GM10248 (cell line): ENCODE results near the gene XPNPEP1.

Experiments
- CTCF ChIA-PET: fragments of 300-600 bp; sonication (Branson Sonifier 250); formaldehyde crosslinking; extraction: SDS; loops from one replicate; lab custom pipeline; 2021; ENCODE audit warnings: antibody characterized with exemption; lab: Yijun Ruan, JAX
- POLR2A ChIA-PET: fragments of 350-650 bp; sonication (Branson Sonifier 250); formaldehyde crosslinking; extraction: SDS; loops from one replicate; lab custom pipeline; 2020; ENCODE audit warnings: antibody characterized with exemption; lab: Yijun Ruan, JAX
- DNase-seq: peaks from one replicate; pipeline ENCODE4 v3.0.0; 2012; ENCODE audit errors: extremely low spot score
- CTCF ChIP-seq: IDR thresholded peaks from 2 replicates; pipeline ENCODE4 v1.5.1; 2012; ENCODE audit warnings: mild to moderate bottlenecking, low read depth; ENCODE audit errors: extremely low read depth, missing control alignments, control extremely low read depth

Gene XPNPEP1

GRCh38 chr10:109863775-109864174 lies 59.5 kb downstream of the XPNPEP1 start:
- TF ChIP-seq CTCF, result no peak
- ChIA-PET CTCF (interaction anchor here (1.0 to 2.9 kb wide), 3 partner anchors 11 to 15 kb away, joined by 3 to 11 read pairs (median 8); no protein-coding TSS in a partner anchor), POLR2A (no interaction called here)
- DNase-seq, result no peak

GRCh38 chr10:109862738-109863137 lies 60.6 kb downstream of the XPNPEP1 start:
- CTCF ChIA-PET, result interaction anchor here (2.1 kb wide), 1 partner anchor 10 kb away, joined by 8 read pairs; no protein-coding TSS in a partner anchor
- POLR2A ChIA-PET, result no interaction called here
- TF ChIP-seq CTCF, result no peak

GRCh38 chr10:109862041-109862440 lies 61.3 kb downstream of the XPNPEP1 start:
- ChIA-PET POLR2A (no interaction called here), CTCF (interaction anchor here (2.1 kb wide), 1 partner anchor 10 kb away, joined by 8 read pairs; no protein-coding TSS in a partner anchor)
- DNase-seq, result no peak
- TF ChIP-seq CTCF, result no peak

More at GRCh38 chr10:109862738-109863137, 60.6 kb downstream of the XPNPEP1 start:
- no peak for DNase-seq

- ChIA-PET CTCF (interaction anchor here (1.0 kb wide), 1 partner anchor 23 kb away, joined by 4 read pairs; no protein-coding TSS in a partner anchor), POLR2A (no interaction called here)
- DNase-seq, result no peak
- TF ChIP-seq CTCF, result no peak
Observed at GRCh38 chr10:109861081-109861480, 62.2 kb downstream of the XPNPEP1 start.

GRCh38 chr10:109859221-109859620 lies 64.1 kb downstream of the XPNPEP1 start:
- ChIA-PET CTCF (interaction anchor here (1.2 kb wide), 1 partner anchor 23 kb away, joined by 4 read pairs; no protein-coding TSS in a partner anchor), POLR2A (no interaction called here)
- no peak for TF ChIP-seq CTCF
- no peak for DNase-seq

GRCh38 chr10:109855746-109856145 lies 67.6 kb downstream of the XPNPEP1 start:
- CTCF ChIA-PET, result interaction anchor here (3.3 kb wide), 1 partner anchor 28 kb away, joined by 16 read pairs; no protein-coding TSS in a partner anchor
- POLR2A ChIA-PET, result no interaction called here
- no peak for TF ChIP-seq CTCF
- no peak for DNase-seq
